Fibroblast of mammary gland (primary cell): ENCODE data around the gene PCDHGA5.
"Not testable (repeated sequence)": the region's sequence is repeated elsewhere in the genome, so short reads cannot be mapped to it uniquely, and the experiment has no call there.

Experiments
- DNase-seq: peaks from one replicate; pipeline ENCODE4 v3.0.0-alpha.2; 2010; ENCODE audit warnings: low read depth
- H3K4me3 ChIP-seq: 2 replicates; pipeline ENCODE4 v1.5.1; 2011; ENCODE audit warnings: low read depth, mild to moderate bottlenecking, low read length, moderate library complexity; ENCODE audit not compliant: control insufficient read depth
- TF ChIP-seq, protein P1 (sequence below): conservative IDR thresholded peaks from 2 replicates; pipeline ENCODE4 v1.5.1; 2011; ENCODE audit warnings: low read depth, low read length, inconsistent platforms; ENCODE audit not compliant: control insufficient read depth, insufficient read depth

Gene PCDHGA5

DNA sequence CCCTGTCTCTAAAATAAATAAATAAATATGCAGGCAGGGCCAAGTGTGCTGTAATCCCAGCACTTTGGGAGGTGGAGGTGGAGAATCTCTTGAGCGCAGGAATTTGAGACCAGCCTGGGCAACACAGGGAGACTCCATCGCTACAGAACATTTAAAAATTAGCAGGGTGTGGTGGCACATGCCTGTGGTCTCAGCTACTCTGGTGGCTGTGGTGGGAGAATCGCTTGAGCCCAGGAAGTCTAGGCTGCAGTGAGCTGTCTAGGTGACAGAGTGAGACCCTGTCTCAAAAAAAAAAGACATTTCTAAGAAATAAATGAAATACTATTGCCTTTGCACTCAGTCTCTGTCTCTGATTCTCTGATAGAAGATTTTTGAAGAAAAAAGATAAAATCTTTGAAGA, 47.6 kb downstream of the PCDHGA5 start:
- no peak for DNase-seq
- no peak overlapping the region for H3K4me3 ChIP-seq
- TF ChIP-seq, protein P1, sequence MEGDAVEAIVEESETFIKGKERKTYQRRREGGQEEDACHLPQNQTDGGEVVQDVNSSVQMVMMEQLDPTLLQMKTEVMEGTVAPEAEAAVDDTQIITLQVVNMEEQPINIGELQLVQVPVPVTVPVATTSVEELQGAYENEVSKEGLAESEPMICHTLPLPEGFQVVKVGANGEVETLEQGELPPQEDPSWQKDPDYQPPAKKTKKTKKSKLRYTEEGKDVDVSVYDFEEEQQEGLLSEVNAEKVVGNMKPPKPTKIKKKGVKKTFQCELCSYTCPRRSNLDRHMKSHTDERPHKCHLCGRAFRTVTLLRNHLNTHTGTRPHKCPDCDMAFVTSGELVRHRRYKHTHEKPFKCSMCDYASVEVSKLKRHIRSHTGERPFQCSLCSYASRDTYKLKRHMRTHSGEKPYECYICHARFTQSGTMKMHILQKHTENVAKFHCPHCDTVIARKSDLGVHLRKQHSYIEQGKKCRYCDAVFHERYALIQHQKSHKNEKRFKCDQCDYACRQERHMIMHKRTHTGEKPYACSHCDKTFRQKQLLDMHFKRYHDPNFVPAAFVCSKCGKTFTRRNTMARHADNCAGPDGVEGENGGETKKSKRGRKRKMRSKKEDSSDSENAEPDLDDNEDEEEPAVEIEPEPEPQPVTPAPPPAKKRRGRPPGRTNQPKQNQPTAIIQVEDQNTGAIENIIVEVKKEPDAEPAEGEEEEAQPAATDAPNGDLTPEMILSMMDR: no peak

DNA sequence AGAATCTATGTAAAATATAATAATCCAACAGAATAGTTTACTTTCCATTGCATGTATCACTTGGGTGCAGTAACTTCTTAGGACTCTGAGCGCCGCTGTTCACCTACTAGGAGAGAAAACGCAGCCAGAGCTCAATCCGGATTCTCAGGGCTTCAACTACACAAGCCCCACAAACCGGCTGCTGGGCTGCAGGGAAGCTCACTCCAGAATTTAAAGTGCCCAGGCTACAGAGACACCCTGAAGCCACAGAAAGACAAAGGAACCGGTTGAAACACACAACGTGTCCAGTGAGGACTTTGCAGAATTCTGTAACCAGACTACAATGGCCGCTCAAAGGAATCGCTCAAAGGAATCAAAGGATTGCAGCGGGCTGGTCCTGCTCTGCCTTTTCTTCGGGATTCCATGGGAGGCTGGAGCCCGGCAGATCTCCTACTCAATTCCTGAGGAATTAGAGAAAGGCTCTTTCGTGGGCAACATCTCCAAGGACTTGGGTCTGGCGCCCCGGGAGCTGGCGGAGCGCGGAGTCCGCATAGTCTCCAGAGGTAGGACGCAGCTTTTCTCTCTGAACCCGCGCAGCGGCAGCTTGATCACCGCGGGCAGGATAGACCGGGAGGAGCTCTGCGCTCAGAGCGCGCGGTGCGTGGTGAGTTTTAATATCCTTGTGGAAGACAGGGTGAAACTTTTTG, 49.0 kb downstream of the PCDHGA5 start, which contains the start of gene PCDHGA10:
Gene PCDHGA10, plus strand, starts transcription at position 134 of the 686 bp plus-strand sequence. Its CDS starts 189 bp downstream, at position 323.
- TF ChIP-seq, protein P1: peak; percentile 76

GRCh38 chr5:141413540-141414069, 49.6 kb downstream of the PCDHGA5 start:
- TF ChIP-seq, protein P1: no peak
- H3K4me3 ChIP-seq: peak overlapping the region; percentile 58
- DNase-seq: no peak

More for the DNA sequence above, 49.0 kb downstream of the PCDHGA5 start, which contains the start of gene PCDHGA10:
- peak within 1 kb of the TSS; percentile 58 for H3K4me3 ChIP-seq
- DNase-seq: peak; percentile 80

GRCh38 chr5:141414548-141415274, 50.7 kb downstream of the PCDHGA5 start:
- not testable (repeated sequence) for H3K4me3 ChIP-seq, DNase-seq

- DNase-seq, H3K4me3 ChIP-seq: not testable (repeated sequence)
These were observed 51.3 kb downstream of the PCDHGA5 start for GRCh38 chr5:141415275-141415618.
